GM12872 (cell line): ENCODE results near the gene KDM2B.
A peak's percentile ranks its signal among the peaks of the same experiment; 100 is the strongest.

Experiments
- TF ChIP-seq, protein P1 (sequence below): IDR thresholded peaks from 3 replicates; pipeline ENCODE4 v1.5.1; 2011; ENCODE audit warnings: low read depth, mild to moderate bottlenecking, low read length, moderate library complexity; ENCODE audit not compliant: insufficient read depth

Gene KDM2B

GRCh38 chr12:121518656-121519055 lies 62.2 kb downstream of the KDM2B start:
- TF ChIP-seq, protein P1, sequence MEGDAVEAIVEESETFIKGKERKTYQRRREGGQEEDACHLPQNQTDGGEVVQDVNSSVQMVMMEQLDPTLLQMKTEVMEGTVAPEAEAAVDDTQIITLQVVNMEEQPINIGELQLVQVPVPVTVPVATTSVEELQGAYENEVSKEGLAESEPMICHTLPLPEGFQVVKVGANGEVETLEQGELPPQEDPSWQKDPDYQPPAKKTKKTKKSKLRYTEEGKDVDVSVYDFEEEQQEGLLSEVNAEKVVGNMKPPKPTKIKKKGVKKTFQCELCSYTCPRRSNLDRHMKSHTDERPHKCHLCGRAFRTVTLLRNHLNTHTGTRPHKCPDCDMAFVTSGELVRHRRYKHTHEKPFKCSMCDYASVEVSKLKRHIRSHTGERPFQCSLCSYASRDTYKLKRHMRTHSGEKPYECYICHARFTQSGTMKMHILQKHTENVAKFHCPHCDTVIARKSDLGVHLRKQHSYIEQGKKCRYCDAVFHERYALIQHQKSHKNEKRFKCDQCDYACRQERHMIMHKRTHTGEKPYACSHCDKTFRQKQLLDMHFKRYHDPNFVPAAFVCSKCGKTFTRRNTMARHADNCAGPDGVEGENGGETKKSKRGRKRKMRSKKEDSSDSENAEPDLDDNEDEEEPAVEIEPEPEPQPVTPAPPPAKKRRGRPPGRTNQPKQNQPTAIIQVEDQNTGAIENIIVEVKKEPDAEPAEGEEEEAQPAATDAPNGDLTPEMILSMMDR: no peak

- TF ChIP-seq, protein P1: no peak
These were observed 64.3 kb downstream of the KDM2B start for GRCh38 chr12:121516437-121517011.

DNA sequence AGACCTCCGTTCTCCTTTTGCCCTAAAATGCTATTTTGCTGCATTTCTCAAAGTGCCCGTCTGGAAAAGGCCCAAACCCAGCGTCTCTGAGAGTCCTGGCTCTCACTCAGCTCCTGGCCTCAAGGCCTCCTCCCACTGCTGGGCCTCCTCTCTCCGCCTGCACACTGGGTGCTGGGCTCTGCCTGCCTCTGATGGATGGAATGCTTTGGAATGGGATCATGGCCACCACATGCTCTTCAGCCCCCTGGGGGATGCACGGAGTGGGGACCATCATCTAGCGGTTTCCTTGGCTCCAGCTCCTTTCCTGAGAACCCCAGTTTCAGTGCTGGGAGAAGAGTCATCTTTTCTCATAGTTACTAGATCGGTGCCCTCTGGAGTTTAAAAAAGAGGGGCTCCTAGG lies 65.2 kb downstream of the KDM2B start:
- TF ChIP-seq, protein P1: no peak

- TF ChIP-seq, protein P1: no peak
These were observed 66.6 kb downstream of the KDM2B start for GRCh38 chr12:121514184-121514742.

DNA sequence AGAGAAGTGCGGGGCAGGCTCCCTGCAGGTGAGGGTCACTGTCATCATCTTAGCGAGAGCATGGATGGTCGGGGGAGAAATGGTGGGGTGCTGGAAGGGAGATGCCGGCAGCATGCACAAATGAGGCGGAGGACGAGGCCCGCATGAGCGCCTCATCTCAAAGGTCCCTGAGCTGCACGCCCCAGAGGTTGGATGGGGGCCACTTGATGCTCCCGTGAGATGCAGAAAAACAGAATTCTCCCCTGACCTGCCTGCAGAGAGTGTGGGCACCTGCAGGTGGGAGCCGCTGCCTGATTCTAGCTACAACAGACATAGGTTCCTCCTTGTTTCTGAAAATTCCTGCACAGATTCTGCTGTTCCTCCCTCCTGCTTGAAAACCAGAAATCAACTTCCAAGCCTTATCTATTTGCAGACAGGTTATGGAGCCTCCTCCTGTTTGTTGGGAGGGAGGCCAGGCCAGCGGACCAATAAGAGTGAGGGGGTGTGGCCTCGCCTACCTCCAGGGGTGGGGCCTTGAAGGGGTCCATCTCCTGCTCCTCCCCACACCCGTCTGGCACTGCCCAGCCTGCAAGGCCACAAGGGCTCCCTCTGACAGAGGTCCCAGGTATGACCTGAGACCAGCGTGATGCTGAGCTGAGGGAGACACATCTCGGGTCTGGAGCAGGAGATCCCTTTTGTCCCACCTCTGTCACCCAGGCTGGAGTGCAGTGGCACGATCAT lies 67.2 kb downstream of the KDM2B start:
- TF ChIP-seq, protein P1: 0 out of 3 replicates have a peak, but pooled peaks have one; percentile 3

DNA sequence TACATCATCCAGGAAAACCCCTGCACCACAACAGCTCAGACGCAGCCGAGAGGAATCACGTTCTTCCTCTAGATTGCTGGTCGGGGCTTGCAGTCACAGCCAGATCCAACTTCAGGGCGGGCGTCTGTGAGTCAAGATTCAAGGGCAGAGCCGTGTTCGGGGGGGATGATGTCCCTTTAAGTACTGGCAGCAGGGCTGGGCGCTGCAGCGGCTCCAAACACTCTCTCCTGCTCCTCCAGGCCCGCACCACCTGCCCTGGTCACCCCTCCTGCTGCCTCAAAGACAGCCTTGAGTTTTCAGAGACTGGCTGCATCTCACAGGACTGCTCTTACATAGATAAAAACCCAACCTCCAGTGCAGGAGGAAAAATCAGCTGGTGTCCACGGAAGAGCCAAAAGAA lies 68.3 kb downstream of the KDM2B start:
- TF ChIP-seq, protein P1: no peak

- TF ChIP-seq, protein P1: no peak
These were observed 68.9 kb downstream of the KDM2B start for GRCh38 chr12:121511916-121512315.
